HepG2 (cell line): ENCODE results near the gene LDLRAD4. TPM values are rescaled to one million over a fixed set of nuclear protein-coding genes. Genes with fewer than 3 reads are reported as not detected.

Source experiments
- ATAC-seq: fragments of 200-7000 bp; cut with Tn5 transposase; 3 replicates; pipeline ENCODE4 v1.9.1; 2020; ENCODE audit warnings: mild to moderate bottlenecking, moderate library complexity
- BruUV-seq: library from RNA; stranded (reverse); fragments of 400-500 nt; replicated peaks from 2 replicates; lab custom pipeline; 2021; lab: Mats Ljungman, UMichigan
- CTCF ChIA-PET: fragments of 300-600 bp; formaldehyde crosslinking; extraction: SDS; loops from one replicate; lab custom pipeline; 2021; ENCODE audit warnings: low total read pairs, inconsistent platforms, low intra/inter-chr PET ratio; lab: Yijun Ruan, JAX
- POLR2A ChIA-PET: fragments of 350-600 bp; sonication (Branson Sonifier 250); formaldehyde crosslinking; loops from one replicate; lab custom pipeline; 2020; ENCODE audit warnings: antibody characterized with exemption, inconsistent platforms; lab: Yijun Ruan, JAX
- DNase-seq: peaks from one replicate; pipeline ENCODE4 v3.0.0-alpha.2; 2015; ENCODE audit warnings: low spot score
- FAIRE-seq: peaks from 3 replicates; lab custom pipeline; 2011; peaks lifted over from hg19 to GRCh38; lab: Jason Lieb, UNC
- H2AFZ ChIP-seq: one replicate; pipeline ENCODE4 v1.6.1; 2011; ENCODE audit warnings: low read length, inconsistent platforms
- H3K27ac ChIP-seq: fragments of 300-600 bp; 3 replicates; pipeline ENCODE4 v1.8.0; 2011; ENCODE audit warnings: mixed run types, mild to moderate bottlenecking, mixed read lengths, low read length, inconsistent platforms; ENCODE audit not compliant: insufficient read depth; ENCODE audit errors: extremely low read length
- H3K27me3 ChIP-seq, 2 experiments: fragments of 200-600 bp in 1 of 2; 2 replicates in 1 of 2; 3 replicates in 1 of 2; pipeline versions ENCODE4 v1.6.0 to v1.8.0; 2011; ENCODE audit warnings: low read length in 2 of 2, mild to moderate bottlenecking in 2 of 2, moderate library complexity in 2 of 2, inconsistent platforms in 1 of 2; ENCODE audit not compliant: insufficient read depth in 2 of 2, control insufficient read depth in 1 of 2
- H3K36me3 ChIP-seq, 2 experiments: fragments of 200-600 bp in 1 of 2; replicated peaks in 1 of 2; 2 replicates in 1 of 2; 3 replicates in 1 of 2; pipeline versions ENCODE4 v1.5.1 to v1.8.0; 2011; ENCODE audit warnings: low read length in 2 of 2, inconsistent platforms in 1 of 2; ENCODE audit not compliant: insufficient read depth in 2 of 2, control insufficient read depth in 1 of 2
- H3K4me1 ChIP-seq: 2 replicates; pipeline ENCODE4 v1.5.1; 2012; ENCODE audit warnings: low read length, inconsistent platforms; ENCODE audit not compliant: insufficient read depth
- H3K4me2 ChIP-seq: 2 replicates; pipeline ENCODE4 v1.6.0; 2011; ENCODE audit warnings: low read depth, low read length, inconsistent platforms
- H3K4me3 ChIP-seq, 3 experiments: fragments of 200-600 bp in 1 of 3; sonication (generic), shearing (Covaris generic) in 1 of 3; replicated peaks in 1 of 3; 2 replicates each; pipeline ENCODE4 v1.5.1; 2011 to 2016; ENCODE audit warnings: low read length in 3 of 3, inconsistent platforms in 2 of 3, low read depth in 2 of 3, mild to moderate bottlenecking in 2 of 3, control low read depth in 1 of 3, mixed read lengths in 1 of 3; ENCODE audit not compliant: insufficient read depth in 1 of 3
- H3K79me2 ChIP-seq: one replicate; pipeline ENCODE4 v1.6.1; 2011; ENCODE audit warnings: low read length, inconsistent platforms; ENCODE audit not compliant: insufficient read depth
- H3K9ac ChIP-seq: 2 replicates; pipeline ENCODE4 v1.6.0; 2011; ENCODE audit warnings: mild to moderate bottlenecking, low read depth, low read length, inconsistent platforms; ENCODE audit not compliant: insufficient read depth
- H3K9me3 ChIP-seq: 2 replicates; pipeline ENCODE4 v1.5.1; 2012; ENCODE audit warnings: mild to moderate bottlenecking, low read length
- H4K20me1 ChIP-seq: 2 replicates; pipeline ENCODE4 v1.6.0; 2011; ENCODE audit warnings: inconsistent platforms, mild to moderate bottlenecking, low read length, moderate library complexity; ENCODE audit not compliant: insufficient read depth
- BCL6 ChIP-seq: IDR thresholded peaks from 2 replicates; pipeline ENCODE4 v1.6.1; 2016; ENCODE audit warnings: missing genetic modification reagents, missing compliant biosample characterization
- ETV6 ChIP-seq: sonication (generic); formaldehyde crosslinking; conservative IDR thresholded peaks from 2 replicates; pipeline ENCODE4 v1.4.0; 2020; ENCODE audit warnings: missing genetic modification reagents
- FOXO4 ChIP-seq: sonication (generic); formaldehyde crosslinking; conservative IDR thresholded peaks from 2 replicates; pipeline ENCODE4 v1.8.1; 2023; ENCODE audit warnings: missing genetic modification reagents
- GZF1 ChIP-seq: sonication (generic); formaldehyde crosslinking; IDR thresholded peaks from 2 replicates; pipeline ENCODE4 v1.5.1; 2020; ENCODE audit warnings: mild to moderate bottlenecking, missing genetic modification reagents
- IKZF1 ChIP-seq: fragments of 450-650 bp; IDR thresholded peaks from 2 replicates; pipeline ENCODE4 v1.7.1; 2016
- MAFF ChIP-seq: IDR thresholded peaks from 2 replicates; pipeline ENCODE4 v1.6.1; 2011; ENCODE audit warnings: low read depth, low read length, improper control_type of control experiment
- MIXL1 ChIP-seq: IDR thresholded peaks from 2 replicates; pipeline ENCODE4 v1.6.1; 2016
- NR2F1 ChIP-seq, 2 experiments: fragments of 450-650 bp in 1 of 2; formaldehyde crosslinking in 1 of 2; IDR thresholded peaks; 2 replicates each; pipeline versions ENCODE4 v1.5.0 to v1.6.1; 2016 to 2020; ENCODE audit warnings: mild to moderate bottlenecking in 1 of 2, missing compliant biosample characterization in 1 of 2, missing genetic modification reagents in 1 of 2, moderate library complexity in 1 of 2
- ONECUT2 ChIP-seq: sonication (generic); formaldehyde crosslinking; IDR thresholded peaks from 2 replicates; pipeline ENCODE4 v1.4.0; 2020; ENCODE audit warnings: missing genetic modification reagents
- PLSCR1 ChIP-seq: sonication (generic); formaldehyde crosslinking; IDR thresholded peaks from 2 replicates; pipeline ENCODE4 v1.5.0; 2020; ENCODE audit warnings: missing genetic modification reagents, mild to moderate bottlenecking, borderline replicate concordance
- PTBP1 ChIP-seq: fragments of 200-400 bp; formaldehyde crosslinking; IDR thresholded peaks from 2 replicates; pipeline ENCODE4 v1.6.1; 2018; ENCODE audit warnings: low read length, low read depth; ENCODE audit not compliant: poor library complexity, severe bottlenecking
- SRF ChIP-seq: IDR thresholded peaks from 2 replicates; pipeline ENCODE4 v1.6.1; 2011; ENCODE audit warnings: mild to moderate bottlenecking, low read depth, low read length, moderate library complexity
- SRSF9 ChIP-seq: fragments of 200-400 bp; formaldehyde crosslinking; IDR thresholded peaks from 2 replicates; pipeline ENCODE4 v1.6.1; 2018; ENCODE audit warnings: borderline replicate concordance, mild to moderate bottlenecking, low read depth, low read length; ENCODE audit not compliant: insufficient read depth, poor library complexity, severe bottlenecking
- TOPORS ChIP-seq: sonication (generic); formaldehyde crosslinking; IDR thresholded peaks from 2 replicates; pipeline ENCODE4 v1.8.0; 2023; ENCODE audit warnings: mild to moderate bottlenecking, missing genetic modification reagents
- TRAFD1 ChIP-seq: sonication (generic); formaldehyde crosslinking; IDR thresholded peaks from 2 replicates; pipeline ENCODE4 v1.5.1; 2020; ENCODE audit warnings: missing genetic modification reagents, mild to moderate bottlenecking, borderline replicate concordance
- WIZ ChIP-seq: sonication (generic); formaldehyde crosslinking; IDR thresholded peaks from 2 replicates; pipeline ENCODE4 v1.5.1; 2020; ENCODE audit warnings: mild to moderate bottlenecking, missing genetic modification reagents
- ZBTB49 ChIP-seq: sonication (generic); formaldehyde crosslinking; IDR thresholded peaks from 2 replicates; pipeline ENCODE4 v1.4.0; 2020; ENCODE audit warnings: missing genetic modification reagents, borderline replicate concordance
- ZNF180 ChIP-seq: sonication (generic); formaldehyde crosslinking; IDR thresholded peaks from 2 replicates; pipeline ENCODE4 v1.4.0; 2020; ENCODE audit warnings: low read depth, missing genetic modification reagents, borderline replicate concordance
- ZNF558 ChIP-seq: sonication (generic); formaldehyde crosslinking; IDR thresholded peaks from 2 replicates; pipeline ENCODE4 v1.9.0; 2022; ENCODE audit warnings: mild to moderate bottlenecking, missing genetic modification reagents, borderline replicate concordance
- ZNF572 ChIP-seq: sonication (generic); formaldehyde crosslinking; IDR thresholded peaks from 2 replicates; pipeline ENCODE4 v1.5.1; 2020; ENCODE audit warnings: mild to moderate bottlenecking, missing genetic modification reagents
- WGBS: methylation state at CpG from one replicate; pipeline ENCODE4 v1.1.6; 2017; ENCODE audit warnings: low lambda C conversion rate; 5-methylcytosine and 5-hydroxymethylcytosine counted together
- in situ Hi-C: cut with HindIII; loops from 2 replicates; pipeline ENCODE4 v1.10.0; 2017; ENCODE audit warnings: low pct_unique_long_range_greater_than_20kb; ENCODE audit not compliant: extremely low pct_ligation_motif_present
- intact Hi-C: fragments of 100-400 bp; cut with micrococcal nuclease; formaldehyde crosslinking; loops from one replicate; pipeline ENCODE4 v1.10.0; 2022; ENCODE audit not compliant: unreplicated experiment
- polyA plus RNA-seq, 8 experiments: library from polyadenylated mRNA; depleted of rRNA in 3 of 8; stranded (reverse) in 7 of 8; unstranded in 1 of 8; fragments of >200 nt; fragmentation: Illumina TruSeq in 4 of 8; extraction: Trizol in 4 of 8; gene quantifications; 2 replicates each; pipeline versions ENCODE4 v1.2.1 to v1.2.3, GENCODE V29; 2011 to 2016; ENCODE audit warnings: low read depth in 4 of 8, missing spikeins in 1 of 8, mixed read lengths in 1 of 8; ENCODE audit not compliant: insufficient read depth in 1 of 8
- total RNA-seq, 5 experiments: library from RNA; depleted of rRNA; stranded (reverse); fragments of >200 nt; fragmentation: Illumina TruSeq; extraction: Trizol; gene quantifications; 2 replicates each; pipeline ENCODE4 v1.2.3, GENCODE V29; 2016; ENCODE audit warnings: low read depth in 1 of 5

LDLRAD4 gene
- total and polyA plus RNA-seq, 2 of the 13 experiments (the other 11 are each of a cell fraction or from before 2014, with no cell fraction given) = 13.6 to 20.9 TPM

- TF ChIP-seq ZBTB49 (no peak), BCL6 (CRISPR knock-in tag) (no peak), SRF (no peak), TOPORS (no peak), PTBP1 (no peak), ETV6 (no peak), MAFF (no peak), IKZF1 (no peak), ZNF558 (CRISPR knock-in tag) (no peak), PLSCR1 (no peak), ONECUT2 (CRISPR knock-in tag) (no peak), WIZ (CRISPR knock-in tag) (no peak)
- TF ChIP-seq, all 625 proteins: peak for 0
Measured at GRCh38 chr18:13207294-13207693, 11.3 kb upstream of the LDLRAD4 start (continued).

- Histone ChIP-seq H2AFZ (no peak overlapping the region), H3K9ac (no peak overlapping the region), H3K27ac (no peak overlapping the region), H3K79me2 (no peaks in the 10 kb centered on the region), H3K4me3 (no peak overlapping the region), H3K4me2 (no peak overlapping the region), H4K20me1 (no peaks in the 10 kb centered on the region), H3K4me1 (peaks cover 32% of the 10 kb centered on the region), H3K9me3 (no peaks in the 10 kb centered on the region), H3K27me3 (peaks cover 3 to 21% of the 10 kb centered on the region in 2 experiments; a peak in 4 of 5 replicates), H3K36me3 (no peaks in the 10 kb centered on the region)
- DNase-seq (no peak), FAIRE-seq (no peak), ATAC-seq (no peak)
- no TSS peak for BruUV-seq
- POLR2A ChIA-PET = interaction anchor here (1.5 kb wide), 1 partner anchor 74 kb away, joined by 3 read pairs; no protein-coding TSS in a partner anchor
- CTCF ChIA-PET = no interaction called here
- in situ Hi-C loops = loop anchor here (25.0 kb wide), 1 partner anchor 426 kb away; no protein-coding TSS in a partner anchor
- WGBS = 25% methylated on average over 6 of the region's 7 CpGs
- intact Hi-C loops = loop anchor here (10.0 kb wide), 2 partner anchors 233 to 503 kb away; no protein-coding TSS in a partner anchor
- TF ChIP-seq NR2F1 (CRISPR knock-in tag; IDR thresholded peaks at IDR 0.05) (no peak), MIXL1 (CRISPR knock-in tag) (no peak), SRSF9 (no peak), ZNF572 (CRISPR knock-in tag) (no peak), FOXO4 (no peak), GZF1 (CRISPR knock-in tag) (no peak), ZNF180 (CRISPR knock-in tag) (no peak), TRAFD1 (CRISPR knock-in tag) (no peak)
Measured at GRCh38 chr18:13211534-13211933, 7.0 kb upstream of the LDLRAD4 start.
